GM12891 (cell line): ENCODE measurements around the gene MGARP.
"Not testable (repeated sequence)": the region's sequence is repeated elsewhere in the genome, so short reads cannot be mapped to it uniquely, and the experiment has no call there.

ENCODE experiments used
- POLR2A ChIP-seq: IDR thresholded peaks from 2 replicates; pipeline ENCODE4 v1.6.1; 2011; ENCODE audit warnings: low read depth, low read length, control low read depth
- POLR2AphosphoS5 ChIP-seq: IDR thresholded peaks from 2 replicates; pipeline ENCODE4 v1.6.1; 2011; ENCODE audit warnings: low read depth, low read length, control low read depth
- TAF1 ChIP-seq: IDR thresholded peaks from 2 replicates; pipeline ENCODE4 v1.6.1; 2011; ENCODE audit warnings: low read depth, low read length, control low read depth

DNA sequence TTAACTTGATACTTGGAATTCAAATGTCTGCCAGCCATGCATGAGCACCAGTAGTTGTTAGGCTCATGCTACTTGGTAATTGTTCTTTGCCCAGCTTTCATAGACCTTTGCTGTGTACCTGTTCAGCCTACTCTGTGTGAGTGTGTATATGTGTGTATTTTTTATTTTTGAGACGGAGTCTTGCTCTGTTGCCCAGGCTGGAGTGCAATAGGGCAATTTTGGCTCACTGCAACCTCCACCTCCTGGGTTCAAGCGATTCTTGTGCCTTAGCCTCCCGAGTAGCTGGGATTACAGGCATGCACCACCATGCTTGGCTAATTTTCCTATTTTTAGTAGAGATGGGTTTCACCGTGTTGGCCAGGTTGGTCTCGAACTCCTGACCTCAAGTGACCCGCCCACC lies 42.5 kb upstream of the MGARP start:
- not testable (repeated sequence) for TF ChIP-seq POLR2A, POLR2AphosphoS5, TAF1
